Thoracic aorta (tissue), 2 donors: ENCODE results near the gene SEPTIN12. TPM values are rescaled to one million over a fixed set of nuclear protein-coding genes. Genes with fewer than 3 reads are reported as not detected.
"Not testable (repeated sequence)": the region's sequence is repeated elsewhere in the genome, so short reads cannot be mapped to it uniquely, and the experiment has no call there.

Source experiments
- ATAC-seq: fragments of 150-250 bp; one replicate; pipeline ENCODE4 v1.8.0; 2017; ENCODE audit warnings: low read depth; ENCODE audit not compliant: insufficient number of reproducible peaks, low FRiP score
- DNase-seq: peaks from one replicate; pipeline ENCODE4 v3.0.0-alpha.2; 2020; ENCODE audit warnings: low spot score
- H3K27ac ChIP-seq, 2 donors: fragments of 200-600 bp; sonication (generic); 1 replicate in 1 of 2; 2 replicates in 1 of 2; pipeline ENCODE4 v1.5.1; 2016; ENCODE audit warnings: mild to moderate bottlenecking in 2 of 2, moderate library complexity in 2 of 2
- H3K27me3 ChIP-seq: fragments of 200-600 bp; sonication (generic); replicated peaks from 2 replicates; pipeline ENCODE4 v1.6.0; 2016; ENCODE audit warnings: mild to moderate bottlenecking; ENCODE audit not compliant: insufficient read depth
- H3K36me3 ChIP-seq: fragments of 200-600 bp; sonication (generic); one replicate; pipeline ENCODE4 v1.5.1; 2016
- H3K4me1 ChIP-seq, 2 donors: fragments of 200-600 bp; sonication (generic); 1 replicate in 1 of 2; 2 replicates in 1 of 2; pipeline versions ENCODE4 v1.5.1 to v1.6.0; 2016; ENCODE audit warnings: low read depth in 2 of 2, mild to moderate bottlenecking in 1 of 2; ENCODE audit not compliant: control insufficient read depth in 1 of 2
- H3K4me3 ChIP-seq: fragments of 200-600 bp; sonication (generic); 2 replicates; pipeline ENCODE4 v1.5.1; 2016; ENCODE audit warnings: mild to moderate bottlenecking
- H3K9me3 ChIP-seq: fragments of 200-600 bp; sonication (generic); 2 replicates; pipeline ENCODE4 v1.5.1; 2016
- CTCF ChIP-seq: fragments of 200-600 bp; sonication (generic); IDR thresholded peaks from one replicate; pipeline ENCODE4 v1.5.1; 2019; ENCODE audit warnings: antibody characterized with exemption
- total RNA-seq, 2 donors: library from RNA; depleted of rRNA; stranded (reverse); fragments of >200 nt; gene quantifications; one replicate each; pipeline versions ENCODE4 v1.1.0 to v1.2.3, GENCODE V29; 2016

SEPTIN12 gene
- total RNA-seq, 2 donors from 2014 or later, result not detected

GRCh38 chr16:4788910-4789309 is 765 bp upstream of the SEPTIN12 start:
- DNase-seq (no peak), ATAC-seq (no peak)
- no peaks in the 10 kb centered on the region for H3K27me3 ChIP-seq
- no peak overlapping the region for H3K27ac ChIP-seq
- no peaks in the 10 kb centered on the region for H3K36me3 ChIP-seq
- no peak overlapping the region for H3K4me3 ChIP-seq
- TF ChIP-seq CTCF, result no peak
- H3K9me3 ChIP-seq, result no peaks in the 10 kb centered on the region
- H3K4me1 ChIP-seq, result no peaks in the 10 kb centered on the region

GRCh38 chr16:4788489-4788889 is 344 bp upstream of the SEPTIN12 start:
- Histone ChIP-seq H3K9me3 (no peaks in the 10 kb centered on the region), H3K27ac (no peak overlapping the region), H3K4me1 (no peaks in the 10 kb centered on the region), H3K4me3 (no peak overlapping the region), H3K36me3 (no peaks in the 10 kb centered on the region), H3K27me3 (no peaks in the 10 kb centered on the region)
- DNase-seq, result no peak
- TF ChIP-seq CTCF, result no peak
- ATAC-seq, result no peak

GRCh38 chr16:4787068-4787467 is 1.1 kb downstream of the SEPTIN12 start:
- H3K27ac ChIP-seq, result no peak overlapping the region
- ATAC-seq, result no peak
- no peaks in the 10 kb centered on the region for H3K27me3 ChIP-seq
- H3K36me3 ChIP-seq, result no peaks in the 10 kb centered on the region
- H3K4me1 ChIP-seq, result no peaks in the 10 kb centered on the region
- TF ChIP-seq CTCF, result no peak
- H3K9me3 ChIP-seq, result no peaks in the 10 kb centered on the region
- no peak for DNase-seq
- no peak overlapping the region for H3K4me3 ChIP-seq

- H3K36me3 ChIP-seq, result no peaks in the 10 kb centered on the region
- no peak overlapping the region for H3K4me3 ChIP-seq
- TF ChIP-seq CTCF, result no peak
- H3K27me3 ChIP-seq, result no peaks in the 10 kb centered on the region
- ATAC-seq, result no peak
- H3K27ac ChIP-seq, result no peak overlapping the region
- H3K4me1 ChIP-seq, result no peaks in the 10 kb centered on the region
- DNase-seq, result no peak
- no peaks in the 10 kb centered on the region for H3K9me3 ChIP-seq
Measured at GRCh38 chr16:4785758-4786433, 2.2 kb downstream of the SEPTIN12 start.

- not testable (repeated sequence) for DNase-seq, H3K36me3 ChIP-seq, H3K9me3 ChIP-seq, H3K4me1 ChIP-seq, H3K27ac ChIP-seq, H3K27me3 ChIP-seq, H3K4me3 ChIP-seq, ATAC-seq
Measured at GRCh38 chr16:4784444-4784987, 3.6 kb downstream of the SEPTIN12 start.

- Histone ChIP-seq H3K9me3 (no peaks in the 10 kb centered on the region), H3K36me3 (no peaks in the 10 kb centered on the region), H3K4me3 (no peak overlapping the region), H3K27me3 (no peaks in the 10 kb centered on the region), H3K27ac (no peak overlapping the region), H3K4me1 (no peaks in the 10 kb centered on the region)
- no peak for ATAC-seq
- no peak for TF ChIP-seq CTCF
- DNase-seq, result no peak
Measured at GRCh38 chr16:4783951-4784336, 4.2 kb downstream of the SEPTIN12 start.
